Measurements from ENCODE around the gene DGKA.

The DGKA gene

GRCh38 chr12:55973599-55974307 is 42.8 kb downstream of the DGKA start, which contains the start of gene RAB5B (continued):
- TF ChIP-seq CTCF (tag by site-specific recombination; IDR thresholded peaks at IDR 0.05) (no peak), ZNF792 (tag by site-specific recombination; IDR thresholded peaks at IDR 0.05) (no peak), ZNF248 (tag by site-specific recombination; IDR thresholded peaks at IDR 0.05) (no peak), TRIM28 (IDR thresholded peaks at IDR 0.05; ENCODE audit: borderline replicate concordance, low read length) (no peak), ZNF501 (tag by site-specific recombination; IDR thresholded peaks at IDR 0.05) (peak; percentile 97), ZNF140 (tag by site-specific recombination; IDR thresholded peaks at IDR 0.05) (no peak), ZNF214 (tag by site-specific recombination; IDR thresholded peaks at IDR 0.05; ENCODE audit: borderline replicate concordance) (no peak), ZNF223 (tag by site-specific recombination; IDR thresholded peaks at IDR 0.05) (no peak), ZSCAN5A (tag by site-specific recombination; IDR thresholded peaks at IDR 0.05) (peak; percentile 64; the same call in 1 of the 2 replicates), PRDM1 (tag by site-specific recombination; IDR thresholded peaks at IDR 0.05) (no peak), ZNF692 (tag by site-specific recombination; IDR thresholded peaks at IDR 0.05) (peak; percentile 79), ZNF626 (tag by site-specific recombination; IDR thresholded peaks at IDR 0.05) (no peak), ZNF311 (tag by site-specific recombination; IDR thresholded peaks at IDR 0.05; ENCODE audit: borderline replicate concordance) (no peak), ZNF449 (tag by site-specific recombination; IDR thresholded peaks at IDR 0.05) (no peak), ZNF621 (tag by site-specific recombination; IDR thresholded peaks at IDR 0.05) (no peak), RBAK (tag by site-specific recombination; IDR thresholded peaks at IDR 0.05) (no peak), SALL2 (tag by site-specific recombination; IDR thresholded peaks at IDR 0.05; ENCODE audit: borderline replicate concordance) (no peak), ZNF2 (tag by site-specific recombination; IDR thresholded peaks at IDR 0.05) (peak; percentile 85; the same call in 1 of the 2 replicates)
- TF ChIP-seq, protein P1, sequence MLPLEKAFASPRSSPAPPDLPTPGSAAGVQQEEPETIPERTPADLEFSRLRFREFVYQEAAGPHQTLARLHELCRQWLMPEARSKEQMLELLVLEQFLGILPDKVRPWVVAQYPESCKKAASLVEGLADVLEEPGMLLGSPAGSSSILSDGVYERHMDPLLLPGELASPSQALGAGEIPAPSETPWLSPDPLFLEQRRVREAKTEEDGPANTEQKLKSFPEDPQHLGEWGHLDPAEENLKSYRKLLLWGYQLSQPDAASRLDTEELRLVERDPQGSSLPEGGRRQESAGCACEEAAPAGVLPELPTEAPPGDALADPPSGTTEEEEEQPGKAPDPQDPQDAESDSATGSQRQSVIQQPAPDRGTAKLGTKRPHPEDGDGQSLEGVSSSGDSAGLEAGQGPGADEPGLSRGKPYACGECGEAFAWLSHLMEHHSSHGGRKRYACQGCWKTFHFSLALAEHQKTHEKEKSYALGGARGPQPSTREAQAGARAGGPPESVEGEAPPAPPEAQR (tag by site-specific recombination; IDR thresholded peaks at IDR 0.05) = no peak
- TF ChIP-seq, protein P2, sequence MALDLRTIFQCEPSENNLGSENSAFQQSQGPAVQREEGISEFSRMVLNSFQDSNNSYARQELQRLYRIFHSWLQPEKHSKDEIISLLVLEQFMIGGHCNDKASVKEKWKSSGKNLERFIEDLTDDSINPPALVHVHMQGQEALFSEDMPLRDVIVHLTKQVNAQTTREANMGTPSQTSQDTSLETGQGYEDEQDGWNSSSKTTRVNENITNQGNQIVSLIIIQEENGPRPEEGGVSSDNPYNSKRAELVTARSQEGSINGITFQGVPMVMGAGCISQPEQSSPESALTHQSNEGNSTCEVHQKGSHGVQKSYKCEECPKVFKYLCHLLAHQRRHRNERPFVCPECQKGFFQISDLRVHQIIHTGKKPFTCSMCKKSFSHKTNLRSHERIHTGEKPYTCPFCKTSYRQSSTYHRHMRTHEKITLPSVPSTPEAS (tag by site-specific recombination; IDR thresholded peaks at IDR 0.05) = no peak
- TF ChIP-seq, protein P3, sequence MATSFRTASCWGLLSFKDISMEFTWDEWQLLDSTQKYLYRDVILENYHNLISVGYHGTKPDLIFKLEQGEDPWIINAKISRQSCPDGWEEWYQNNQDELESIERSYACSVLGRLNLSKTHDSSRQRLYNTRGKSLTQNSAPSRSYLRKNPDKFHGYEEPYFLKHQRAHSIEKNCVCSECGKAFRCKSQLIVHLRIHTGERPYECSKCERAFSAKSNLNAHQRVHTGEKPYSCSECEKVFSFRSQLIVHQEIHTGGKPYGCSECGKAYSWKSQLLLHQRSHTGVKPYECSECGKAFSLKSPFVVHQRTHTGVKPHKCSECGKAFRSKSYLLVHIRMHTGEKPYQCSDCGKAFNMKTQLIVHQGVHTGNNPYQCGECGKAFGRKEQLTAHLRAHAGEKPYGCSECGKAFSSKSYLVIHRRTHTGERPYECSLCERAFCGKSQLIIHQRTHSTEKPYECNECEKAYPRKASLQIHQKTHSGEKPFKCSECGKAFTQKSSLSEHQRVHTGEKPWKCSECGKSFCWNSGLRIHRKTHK (tag by site-specific recombination; IDR thresholded peaks at IDR 0.05) = no peak
- TF ChIP-seq, protein P4, sequence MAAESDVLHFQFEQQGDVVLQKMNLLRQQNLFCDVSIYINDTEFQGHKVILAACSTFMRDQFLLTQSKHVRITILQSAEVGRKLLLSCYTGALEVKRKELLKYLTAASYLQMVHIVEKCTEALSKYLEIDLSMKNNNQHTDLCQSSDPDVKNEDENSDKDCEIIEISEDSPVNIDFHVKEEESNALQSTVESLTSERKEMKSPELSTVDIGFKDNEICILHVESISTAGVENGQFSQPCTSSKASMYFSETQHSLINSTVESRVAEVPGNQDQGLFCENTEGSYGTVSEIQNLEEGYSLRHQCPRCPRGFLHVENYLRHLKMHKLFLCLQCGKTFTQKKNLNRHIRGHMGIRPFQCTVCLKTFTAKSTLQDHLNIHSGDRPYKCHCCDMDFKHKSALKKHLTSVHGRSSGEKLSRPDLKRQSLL (tag by site-specific recombination; IDR thresholded peaks at IDR 0.05) = peak; percentile 55; the same call in 1 of the 2 replicates
- TF ChIP-seq, protein P5, sequence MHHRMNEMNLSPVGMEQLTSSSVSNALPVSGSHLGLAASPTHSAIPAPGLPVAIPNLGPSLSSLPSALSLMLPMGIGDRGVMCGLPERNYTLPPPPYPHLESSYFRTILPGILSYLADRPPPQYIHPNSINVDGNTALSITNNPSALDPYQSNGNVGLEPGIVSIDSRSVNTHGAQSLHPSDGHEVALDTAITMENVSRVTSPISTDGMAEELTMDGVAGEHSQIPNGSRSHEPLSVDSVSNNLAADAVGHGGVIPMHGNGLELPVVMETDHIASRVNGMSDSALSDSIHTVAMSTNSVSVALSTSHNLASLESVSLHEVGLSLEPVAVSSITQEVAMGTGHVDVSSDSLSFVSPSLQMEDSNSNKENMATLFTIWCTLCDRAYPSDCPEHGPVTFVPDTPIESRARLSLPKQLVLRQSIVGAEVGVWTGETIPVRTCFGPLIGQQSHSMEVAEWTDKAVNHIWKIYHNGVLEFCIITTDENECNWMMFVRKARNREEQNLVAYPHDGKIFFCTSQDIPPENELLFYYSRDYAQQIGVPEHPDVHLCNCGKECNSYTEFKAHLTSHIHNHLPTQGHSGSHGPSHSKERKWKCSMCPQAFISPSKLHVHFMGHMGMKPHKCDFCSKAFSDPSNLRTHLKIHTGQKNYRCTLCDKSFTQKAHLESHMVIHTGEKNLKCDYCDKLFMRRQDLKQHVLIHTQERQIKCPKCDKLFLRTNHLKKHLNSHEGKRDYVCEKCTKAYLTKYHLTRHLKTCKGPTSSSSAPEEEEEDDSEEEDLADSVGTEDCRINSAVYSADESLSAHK (tag by site-specific recombination; IDR thresholded peaks at IDR 0.05) = 0 out of 2 replicates have a peak, but pooled peaks have one; percentile 31
